LHCN-M2 (cell line): ENCODE data around the gene TMEM238L. TPM values are rescaled to one million over a fixed set of nuclear protein-coding genes. Genes with fewer than 3 reads are reported as not detected.
"Not testable (repeated sequence)": the region's sequence is repeated elsewhere in the genome, so short reads cannot be mapped to it uniquely, and the experiment has no call there.

Source experiments
- DNase-seq: peaks from one replicate; pipeline ENCODE4 v3.0.0-alpha.2; 2012; ENCODE audit warnings: low read depth
- polyA plus RNA-seq: library from polyadenylated mRNA; unstranded; fragments of >200 nt; gene quantifications from one replicate; pipeline ENCODE4 v1.2.1, GENCODE V29; 2012; ENCODE audit warnings: missing spikeins
- total RNA-seq: library from RNA; depleted of rRNA; stranded (reverse); fragments of >200 nt; gene quantifications from 2 replicates; pipeline ENCODE4 v1.2.3, GENCODE V29; 2014; rRNA removed

Gene TMEM238L
- total RNA-seq = not detected in 2 replicates
- not detected for polyA plus RNA-seq

GRCh38 chr17:10803830-10804475 lies at the start of gene TMEM238L:
TSS of gene TMEM238L (minus strand) at chr17:10804099. CDS start at chr17:10803963, 136 bp downstream.
- no peak for DNase-seq

- DNase-seq = not testable (repeated sequence)
Observed at GRCh38 chr17:10846636-10847035, 42.7 kb upstream of the TMEM238L start.

- DNase-seq = no peak
Observed at GRCh38 chr17:10845388-10845751, 41.5 kb upstream of the TMEM238L start.

GRCh38 chr17:10844621-10845387 lies 40.9 kb upstream of the TMEM238L start:
- peak; percentile 34 for DNase-seq

GRCh38 chr17:10843811-10844210 lies 39.9 kb upstream of the TMEM238L start:
- DNase-seq = no peak

- DNase-seq = no peak
Observed at GRCh38 chr17:10842658-10843057, 38.8 kb upstream of the TMEM238L start.

GRCh38 chr17:10838682-10839081 lies 34.8 kb upstream of the TMEM238L start:
- DNase-seq = no peak

- DNase-seq = no peak
Observed at GRCh38 chr17:10837921-10838320, 34.0 kb upstream of the TMEM238L start, which contains the start of gene PIRT. TSS of gene PIRT (minus strand) at chr17:10838087. CDS start at chr17:10825645, 12,442 bp downstream.

- no peak for DNase-seq
Observed at GRCh38 chr17:10836966-10837590, 33.2 kb upstream of the TMEM238L start.

- DNase-seq = no peak
Observed at GRCh38 chr17:10836145-10836544, 32.2 kb upstream of the TMEM238L start.

- no peak for DNase-seq
Observed at GRCh38 chr17:10831696-10832095, 27.8 kb upstream of the TMEM238L start.

GRCh38 chr17:10827898-10828552 lies 24.1 kb upstream of the TMEM238L start:
- no peak for DNase-seq

GRCh38 chr17:10824874-10825273 lies 21.0 kb upstream of the TMEM238L start:
- DNase-seq = no peak

- no peak for DNase-seq
Observed at GRCh38 chr17:10821770-10822169, 17.9 kb upstream of the TMEM238L start.

- DNase-seq = no peak
Observed at GRCh38 chr17:10821054-10821453, 17.2 kb upstream of the TMEM238L start.

GRCh38 chr17:10815319-10815718 lies 11.4 kb upstream of the TMEM238L start:
- no peak for DNase-seq

GRCh38 chr17:10814075-10814474 lies 10.2 kb upstream of the TMEM238L start:
- no peak for DNase-seq

GRCh38 chr17:10812674-10813073 lies 8.8 kb upstream of the TMEM238L start:
- no peak for DNase-seq

- DNase-seq = no peak
Observed at GRCh38 chr17:10809605-10810004, 5.7 kb upstream of the TMEM238L start.

GRCh38 chr17:10807704-10808128 lies 3.8 kb upstream of the TMEM238L start:
- no peak for DNase-seq

- DNase-seq = no peak
Observed at GRCh38 chr17:10806545-10807262, 2.8 kb upstream of the TMEM238L start.
